ENCODE measurements around the gene NFKBIL1. TPM values are rescaled to one million over a fixed set of nuclear protein-coding genes. Genes with fewer than 3 reads are reported as not detected.

The NFKBIL1 gene
- total and polyA plus RNA-seq, 9 of the 15 experiments (the other 6 are each of a cell fraction or from before 2014, with no cell fraction given): 0.49 to 33.1 (median 7.6) TPM

DNA sequence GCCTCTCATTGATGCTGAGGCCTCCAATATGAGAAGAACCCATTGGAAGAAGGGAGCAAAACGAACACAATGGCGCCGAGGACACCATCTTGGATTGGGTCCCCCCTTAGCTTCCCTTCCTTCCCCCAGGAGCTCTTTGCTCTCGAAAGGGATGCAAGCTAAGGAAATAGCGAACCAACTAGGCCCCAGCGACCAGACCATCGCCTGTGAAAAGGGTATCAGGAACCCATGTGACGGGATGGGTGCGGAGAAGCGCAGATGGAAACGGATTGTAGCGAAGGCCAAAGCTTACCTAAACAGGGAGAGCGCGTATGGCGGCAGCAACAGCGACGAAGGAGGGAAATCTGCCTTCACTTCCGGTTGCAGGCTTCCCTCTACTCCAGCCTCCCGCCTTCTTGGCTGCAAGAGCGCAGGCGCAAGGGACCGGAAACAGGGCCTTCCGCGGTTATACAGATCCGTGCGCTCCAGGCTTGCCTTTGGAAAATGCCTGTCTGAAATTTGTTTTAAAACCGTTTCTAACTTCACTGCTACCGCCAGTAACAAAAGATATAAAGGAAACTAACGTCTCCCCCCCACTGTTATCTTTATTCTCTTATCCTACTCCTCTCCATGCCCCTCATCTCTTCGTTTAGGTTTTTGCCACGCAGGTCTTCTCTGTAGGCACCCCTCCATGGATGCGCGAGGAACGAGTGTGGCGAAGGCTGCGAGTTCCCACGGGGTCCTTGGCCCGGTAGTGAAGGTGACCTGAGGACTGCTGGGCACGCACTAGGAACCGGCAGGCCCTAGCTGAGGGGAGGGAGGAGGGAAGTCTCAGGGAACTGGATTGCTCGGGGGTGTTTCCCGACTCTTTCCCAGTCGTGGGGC lies 5.5 kb upstream of the NFKBIL1 start, which contains the start of gene DDX39B (continued):
- TF ChIP-seq, protein P1, sequence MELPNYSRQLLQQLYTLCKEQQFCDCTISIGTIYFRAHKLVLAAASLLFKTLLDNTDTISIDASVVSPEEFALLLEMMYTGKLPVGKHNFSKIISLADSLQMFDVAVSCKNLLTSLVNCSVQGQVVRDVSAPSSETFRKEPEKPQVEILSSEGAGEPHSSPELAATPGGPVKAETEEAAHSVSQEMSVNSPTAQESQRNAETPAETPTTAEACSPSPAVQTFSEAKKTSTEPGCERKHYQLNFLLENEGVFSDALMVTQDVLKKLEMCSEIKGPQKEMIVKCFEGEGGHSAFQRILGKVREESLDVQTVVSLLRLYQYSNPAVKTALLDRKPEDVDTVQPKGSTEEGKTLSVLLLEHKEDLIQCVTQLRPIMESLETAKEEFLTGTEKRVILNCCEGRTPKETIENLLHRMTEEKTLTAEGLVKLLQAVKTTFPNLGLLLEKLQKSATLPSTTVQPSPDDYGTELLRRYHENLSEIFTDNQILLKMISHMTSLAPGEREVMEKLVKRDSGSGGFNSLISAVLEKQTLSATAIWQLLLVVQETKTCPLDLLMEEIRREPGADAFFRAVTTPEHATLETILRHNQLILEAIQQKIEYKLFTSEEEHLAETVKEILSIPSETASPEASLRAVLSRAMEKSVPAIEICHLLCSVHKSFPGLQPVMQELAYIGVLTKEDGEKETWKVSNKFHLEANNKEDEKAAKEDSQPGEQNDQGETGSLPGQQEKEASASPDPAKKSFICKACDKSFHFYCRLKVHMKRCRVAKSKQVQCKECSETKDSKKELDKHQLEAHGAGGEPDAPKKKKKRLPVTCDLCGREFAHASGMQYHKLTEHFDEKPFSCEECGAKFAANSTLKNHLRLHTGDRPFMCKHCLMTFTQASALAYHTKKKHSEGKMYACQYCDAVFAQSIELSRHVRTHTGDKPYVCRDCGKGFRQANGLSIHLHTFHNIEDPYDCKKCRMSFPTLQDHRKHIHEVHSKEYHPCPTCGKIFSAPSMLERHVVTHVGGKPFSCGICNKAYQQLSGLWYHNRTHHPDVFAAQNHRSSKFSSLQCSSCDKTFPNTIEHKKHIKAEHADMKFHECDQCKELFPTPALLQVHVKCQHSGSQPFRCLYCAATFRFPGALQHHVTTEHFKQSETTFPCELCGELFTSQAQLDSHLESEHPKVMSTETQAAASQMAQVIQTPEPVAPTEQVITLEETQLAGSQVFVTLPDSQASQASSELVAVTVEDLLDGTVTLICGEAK (IDR thresholded peaks at IDR 0.05): peak; percentile 92
- TF ChIP-seq, protein P1 (CRISPR knock-in tag; IDR thresholded peaks at IDR 0.05): peak; percentile 37; the same call in 1 of the 2 replicates
- TF ChIP-seq, protein P2, sequence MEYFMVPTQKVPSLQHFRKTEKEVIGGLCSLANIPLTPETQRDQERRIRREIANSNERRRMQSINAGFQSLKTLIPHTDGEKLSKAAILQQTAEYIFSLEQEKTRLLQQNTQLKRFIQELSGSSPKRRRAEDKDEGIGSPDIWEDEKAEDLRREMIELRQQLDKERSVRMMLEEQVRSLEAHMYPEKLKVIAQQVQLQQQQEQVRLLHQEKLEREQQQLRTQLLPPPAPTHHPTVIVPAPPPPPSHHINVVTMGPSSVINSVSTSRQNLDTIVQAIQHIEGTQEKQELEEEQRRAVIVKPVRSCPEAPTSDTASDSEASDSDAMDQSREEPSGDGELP (CRISPR knock-in tag; IDR thresholded peaks at IDR 0.05; ENCODE audit: borderline replicate concordance): peak; percentile 72
- no peak for TF ChIP-seq ZNF277 (CRISPR knock-in tag; IDR thresholded peaks at IDR 0.05; ENCODE audit: borderline replicate concordance)
- no peak; the same call in 1 of the 2 replicates for TF ChIP-seq FOXP1 (CRISPR knock-in tag; IDR thresholded peaks at IDR 0.05)
- peak; percentile 67; the same call in 1 of the 2 replicates for TF ChIP-seq ZC3H8 (IDR thresholded peaks at IDR 0.05)
- TF ChIP-seq DNMT1 (IDR thresholded peaks at IDR 0.05): peak; percentile 73; the same call in 1 of the 2 replicates
- TF ChIP-seq KLF1 (tag; IDR thresholded peaks at IDR 0.05): peak; percentile 88
- TF ChIP-seq ZBTB1 (CRISPR knock-in tag; IDR thresholded peaks at IDR 0.05; ENCODE audit: borderline replicate concordance, low read depth): no peak
- peak; percentile 65; the same call in 1 of the 2 replicates for TF ChIP-seq NR4A1 (CRISPR knock-in tag; IDR thresholded peaks at IDR 0.05)
- TF ChIP-seq NR4A1 (tag; IDR thresholded peaks at IDR 0.05): peak; percentile 73; the same call in 1 of the 2 replicates
- TF ChIP-seq GABPB1 (CRISPR knock-in tag; IDR thresholded peaks at IDR 0.05): peak; percentile 97
- 0 out of 2 replicates have a peak, but pooled peaks have one; percentile 23 for TF ChIP-seq MYNN (IDR thresholded peaks at IDR 0.05)
- no peak for TF ChIP-seq MYNN (CRISPR knock-in tag; IDR thresholded peaks at IDR 0.05)
- TF ChIP-seq NFYB (IDR thresholded peaks at IDR 0.05; ENCODE audit: extremely low read depth, insufficient read length): peak; percentile 3
- no peak for TF ChIP-seq CBX5 (IDR thresholded peaks at IDR 0.05; ENCODE audit: borderline replicate concordance, low read depth)
- TF ChIP-seq POLR2A (conservative IDR thresholded peaks at IDR 0.05): peak; percentile 99
- TF ChIP-seq MAZ (CRISPR knock-in tag; conservative IDR thresholded peaks at IDR 0.05 in 1 of 2, IDR thresholded peaks at IDR 0.05 in 1 of 2): peak; percentile 72 to 89
